Measurements from ENCODE around the gene PAX7.
"Not testable (repeated sequence)": the region's sequence is repeated elsewhere in the genome, so short reads cannot be mapped to it uniquely, and the experiment has no call there.

Gene PAX7

DNA sequence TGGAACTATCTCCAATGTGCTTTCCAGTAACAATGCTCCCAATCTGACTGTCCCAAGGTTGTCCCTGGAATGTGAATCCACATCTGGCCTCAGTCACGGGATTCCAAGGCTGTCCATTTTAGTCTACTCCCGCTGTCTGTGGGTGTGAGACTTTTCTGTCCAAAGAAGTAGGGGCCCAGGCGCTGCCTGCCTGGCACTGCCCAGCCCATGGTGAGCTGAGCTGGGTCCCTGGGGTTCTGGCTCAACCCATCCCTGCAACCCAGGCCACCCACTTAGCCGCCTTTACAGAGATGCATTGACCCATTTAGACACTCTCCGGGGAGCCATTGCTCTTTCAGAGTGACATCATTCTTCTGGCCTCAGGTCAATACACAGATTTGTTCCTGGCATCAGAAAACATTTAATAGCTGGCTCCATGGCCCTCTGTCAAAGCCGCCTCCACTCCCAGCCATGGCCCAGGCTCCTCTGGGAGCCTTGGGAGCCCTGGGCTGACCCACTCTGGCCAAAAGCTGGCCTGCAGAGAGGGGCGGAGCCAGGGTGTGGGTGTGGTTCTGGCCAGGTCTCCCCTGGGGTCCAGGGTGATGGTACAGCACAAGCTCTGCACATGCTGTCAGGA is 47.2 kb upstream of the PAX7 start:
- Histone ChIP-seq H3K9me3 (ENCODE audit: insufficient read depth, low read length, severe bottlenecking) (no peaks in the 10 kb centered on the region), H4K20me1 (ENCODE audit: insufficient read depth, low read length) (no peaks in the 10 kb centered on the region), H3K36me3 (ENCODE audit: insufficient read depth, low read length) (no peaks in the 10 kb centered on the region), H3K4me2 (ENCODE audit: insufficient read depth, low read length) (no peak overlapping the region), H2AFZ (ENCODE audit: low read depth, low read length) (no peak overlapping the region), H3K4me3 (ENCODE audit: low read depth in 1 of 2, low read length in 2 of 2) (no peak overlapping the region), H3K27me3 (ENCODE audit: insufficient read depth, low read length, poor library complexity) (peaks cover 7% of the 10 kb centered on the region), H3K4me1 (ENCODE audit: insufficient read depth, low read length) (no peaks in the 10 kb centered on the region), H3K27ac (ENCODE audit: low read length) (no peak overlapping the region), H3K9ac (ENCODE audit: low read depth, low read length) (no peak overlapping the region), H3K79me2 (ENCODE audit: insufficient read depth, low read length) (no peaks in the 10 kb centered on the region)
- ATAC-seq (ENCODE audit: insufficient read depth, low read depth) (no peak), DNase-seq (no peak)
- TF ChIP-seq, protein P1, sequence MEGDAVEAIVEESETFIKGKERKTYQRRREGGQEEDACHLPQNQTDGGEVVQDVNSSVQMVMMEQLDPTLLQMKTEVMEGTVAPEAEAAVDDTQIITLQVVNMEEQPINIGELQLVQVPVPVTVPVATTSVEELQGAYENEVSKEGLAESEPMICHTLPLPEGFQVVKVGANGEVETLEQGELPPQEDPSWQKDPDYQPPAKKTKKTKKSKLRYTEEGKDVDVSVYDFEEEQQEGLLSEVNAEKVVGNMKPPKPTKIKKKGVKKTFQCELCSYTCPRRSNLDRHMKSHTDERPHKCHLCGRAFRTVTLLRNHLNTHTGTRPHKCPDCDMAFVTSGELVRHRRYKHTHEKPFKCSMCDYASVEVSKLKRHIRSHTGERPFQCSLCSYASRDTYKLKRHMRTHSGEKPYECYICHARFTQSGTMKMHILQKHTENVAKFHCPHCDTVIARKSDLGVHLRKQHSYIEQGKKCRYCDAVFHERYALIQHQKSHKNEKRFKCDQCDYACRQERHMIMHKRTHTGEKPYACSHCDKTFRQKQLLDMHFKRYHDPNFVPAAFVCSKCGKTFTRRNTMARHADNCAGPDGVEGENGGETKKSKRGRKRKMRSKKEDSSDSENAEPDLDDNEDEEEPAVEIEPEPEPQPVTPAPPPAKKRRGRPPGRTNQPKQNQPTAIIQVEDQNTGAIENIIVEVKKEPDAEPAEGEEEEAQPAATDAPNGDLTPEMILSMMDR (IDR thresholded peaks at IDR 0.05; ENCODE audit: borderline replicate concordance, extremely low read depth, low read length, poor library complexity, severe bottlenecking), result no peak
- no peak for TF ChIP-seq EZH2 (IDR thresholded peaks at IDR 0.05; ENCODE audit: borderline replicate concordance, low read depth, low read length, severe bottlenecking)

DNA sequence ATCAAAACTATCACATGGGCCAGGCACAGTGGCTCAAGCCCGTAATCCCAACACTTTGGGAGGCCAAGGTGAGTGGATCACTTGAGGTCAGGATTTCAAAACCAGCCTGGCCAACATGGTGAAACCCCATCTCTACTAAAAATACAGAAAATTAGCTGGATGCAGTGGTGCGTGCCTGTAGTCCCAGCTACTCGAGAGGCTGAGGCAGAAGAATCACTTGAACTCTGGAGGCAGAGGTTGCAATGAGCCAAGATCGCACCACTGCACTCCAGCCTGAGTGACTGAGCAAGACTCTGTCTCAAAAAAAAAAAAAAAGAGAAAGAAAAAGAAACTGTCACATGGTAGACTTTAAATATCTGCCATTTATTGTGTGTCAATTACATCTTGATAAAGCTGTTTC is 44.6 kb upstream of the PAX7 start:
- H3K4me3 ChIP-seq (ENCODE audit: low read depth in 1 of 2, low read length in 2 of 2); H2AFZ ChIP-seq (ENCODE audit: low read depth, low read length); H3K4me1 ChIP-seq (ENCODE audit: insufficient read depth, low read length); H3K79me2 ChIP-seq (ENCODE audit: insufficient read depth, low read length); H4K20me1 ChIP-seq (ENCODE audit: insufficient read depth, low read length); DNase-seq; H3K27me3 ChIP-seq (ENCODE audit: insufficient read depth, low read length, poor library complexity); H3K9me3 ChIP-seq (ENCODE audit: insufficient read depth, low read length, severe bottlenecking); H3K4me2 ChIP-seq (ENCODE audit: insufficient read depth, low read length); H3K9ac ChIP-seq (ENCODE audit: low read depth, low read length); H3K27ac ChIP-seq (ENCODE audit: low read length); H3K36me3 ChIP-seq (ENCODE audit: insufficient read depth, low read length); ATAC-seq (ENCODE audit: insufficient read depth, low read depth): not testable (repeated sequence)

DNA sequence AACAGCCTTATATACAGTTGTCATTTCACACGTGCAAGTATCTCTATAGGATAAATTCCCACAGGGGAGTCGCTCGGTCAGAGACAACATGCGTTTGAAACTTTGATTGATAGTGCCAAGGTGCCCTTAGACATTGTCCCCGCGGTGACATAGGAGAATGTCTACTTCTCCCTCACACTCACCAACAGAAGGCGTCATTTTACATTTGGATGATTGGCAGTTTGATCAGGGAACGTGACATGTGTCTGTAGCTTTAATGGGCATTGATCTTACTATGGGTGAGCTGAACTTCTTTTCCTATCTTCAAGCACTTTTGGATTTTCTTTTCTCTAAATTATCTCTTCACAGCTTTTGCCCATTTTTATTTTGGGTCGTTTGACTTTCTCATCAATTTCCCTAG is 42.6 kb upstream of the PAX7 start:
- Histone ChIP-seq H3K27ac (ENCODE audit: low read length) (no peak overlapping the region), H3K9ac (ENCODE audit: low read depth, low read length) (no peak overlapping the region), H4K20me1 (ENCODE audit: insufficient read depth, low read length) (no peaks in the 10 kb centered on the region), H3K27me3 (ENCODE audit: insufficient read depth, low read length, poor library complexity) (peaks cover 7% of the 10 kb centered on the region), H3K79me2 (ENCODE audit: insufficient read depth, low read length) (no peaks in the 10 kb centered on the region), H3K9me3 (ENCODE audit: insufficient read depth, low read length, severe bottlenecking) (no peaks in the 10 kb centered on the region), H2AFZ (ENCODE audit: low read depth, low read length) (no peak overlapping the region), H3K4me3 (ENCODE audit: low read depth in 1 of 2, low read length in 2 of 2) (no peak overlapping the region), H3K4me2 (ENCODE audit: insufficient read depth, low read length) (no peak overlapping the region), H3K36me3 (ENCODE audit: insufficient read depth, low read length) (no peaks in the 10 kb centered on the region), H3K4me1 (ENCODE audit: insufficient read depth, low read length) (no peaks in the 10 kb centered on the region)
- ATAC-seq (ENCODE audit: insufficient read depth, low read depth) (no peak), DNase-seq (no peak)
- TF ChIP-seq, protein P1 (IDR thresholded peaks at IDR 0.05; ENCODE audit: borderline replicate concordance, extremely low read depth, low read length, poor library complexity, severe bottlenecking), result no peak
- TF ChIP-seq EZH2 (IDR thresholded peaks at IDR 0.05; ENCODE audit: borderline replicate concordance, low read depth, low read length, severe bottlenecking), result no peak

DNA sequence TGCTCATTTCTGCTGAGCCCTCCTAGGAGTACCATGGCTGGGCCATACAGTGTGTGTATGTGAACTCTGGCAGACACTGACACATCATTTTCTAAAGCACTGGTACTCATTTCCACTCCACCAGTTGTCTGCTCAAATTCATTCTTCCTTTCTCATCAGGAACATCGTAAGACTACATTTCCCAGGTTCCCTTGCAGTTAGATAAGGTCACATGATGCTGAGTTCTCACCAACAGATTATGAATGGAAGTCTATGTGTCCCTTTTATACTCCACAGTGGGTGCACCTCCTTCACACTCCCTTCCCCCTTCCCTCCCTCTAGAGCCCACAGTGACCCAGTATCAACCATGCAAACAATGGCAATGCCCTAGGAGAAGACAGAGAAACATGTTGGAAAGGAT is 38.3 kb upstream of the PAX7 start:
- no peak for DNase-seq
- no peaks in the 10 kb centered on the region for H3K79me2 ChIP-seq (ENCODE audit: insufficient read depth, low read length)
- H3K9ac ChIP-seq (ENCODE audit: low read depth, low read length), result no peak overlapping the region
- TF ChIP-seq EZH2 (IDR thresholded peaks at IDR 0.05; ENCODE audit: borderline replicate concordance, low read depth, low read length, severe bottlenecking), result no peak
- no peaks in the 10 kb centered on the region for H3K4me1 ChIP-seq (ENCODE audit: insufficient read depth, low read length)
- peaks cover 6% of the 10 kb centered on the region for H3K27me3 ChIP-seq (ENCODE audit: insufficient read depth, low read length, poor library complexity)
- no peaks in the 10 kb centered on the region for H4K20me1 ChIP-seq (ENCODE audit: insufficient read depth, low read length)
- H3K4me3 ChIP-seq (ENCODE audit: low read depth in 1 of 2, low read length in 2 of 2), result no peak overlapping the region
- no peak overlapping the region for H3K4me2 ChIP-seq (ENCODE audit: insufficient read depth, low read length)
- H3K36me3 ChIP-seq (ENCODE audit: insufficient read depth, low read length), result no peaks in the 10 kb centered on the region
- ATAC-seq (ENCODE audit: insufficient read depth, low read depth), result no peak
- no peak overlapping the region for H2AFZ ChIP-seq (ENCODE audit: low read depth, low read length)
- H3K27ac ChIP-seq (ENCODE audit: low read length), result no peak overlapping the region
- no peaks in the 10 kb centered on the region for H3K9me3 ChIP-seq (ENCODE audit: insufficient read depth, low read length, severe bottlenecking)
